ENCODE measurements around the gene SLC25A12.

Gene SLC25A12

DNA sequence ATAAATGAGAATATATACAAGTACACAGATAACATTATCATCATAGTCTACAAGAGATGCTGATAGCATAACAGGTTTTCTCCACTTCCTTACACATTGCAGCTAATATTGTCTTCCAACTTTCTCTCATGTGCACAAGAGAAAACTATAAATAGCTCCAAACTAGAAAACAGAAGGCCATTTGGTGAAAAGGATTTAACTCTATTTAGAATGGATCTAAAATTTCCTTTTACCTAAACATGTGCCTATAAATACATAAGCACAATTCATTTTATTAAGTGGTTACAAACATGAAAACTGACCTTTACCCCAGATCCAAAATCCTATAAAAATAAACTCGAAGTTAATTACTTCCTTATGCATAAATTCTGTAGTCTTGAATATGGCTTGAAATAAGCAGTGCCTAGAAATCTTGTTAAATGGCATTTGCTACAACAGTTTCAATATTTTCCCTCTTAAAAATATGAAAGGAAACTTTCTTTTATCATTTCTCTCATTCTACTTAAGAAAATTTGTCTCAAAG, 41.6 kb downstream of the SLC25A12 start:
- H3K4me3 ChIP-seq (ENCODE audit: low read depth, low read length) = no peak overlapping the region
- no peak overlapping the region for H3K4me2 ChIP-seq (ENCODE audit: low read length)
- H3K14ac ChIP-seq (ENCODE audit: low read length) = no peak overlapping the region
- H3K9me3 ChIP-seq (ENCODE audit: insufficient read depth, low read depth, low read length) = no peaks in the 10 kb centered on the region
- no peak overlapping the region for H2AFZ ChIP-seq (ENCODE audit: insufficient read depth, low read length, poor library complexity)
- no peaks in the 10 kb centered on the region for H3K4me1 ChIP-seq (ENCODE audit: control insufficient read depth in 1 of 2, insufficient read depth in 2 of 2, low read length in 2 of 2)
- no peak overlapping the region for H3K23ac ChIP-seq (ENCODE audit: low read length)
- H3K27ac ChIP-seq (ENCODE audit: low read depth, low read length) = no peak overlapping the region
- WGBS (ENCODE audit: extremely low coverage, insufficient coverage, insufficient read length) = no CpG with 5 or more reads among the region's 1 CpG
- no peaks in the 10 kb centered on the region for H3K79me2 ChIP-seq (ENCODE audit: control insufficient read depth, insufficient read depth, low read length, poor library complexity)
- no peak overlapping the region for H2BK120ac ChIP-seq (ENCODE audit: insufficient read depth, low read length, poor library complexity)
- H3K79me1 ChIP-seq (ENCODE audit: low read length) = no peaks in the 10 kb centered on the region
- H2AK5ac ChIP-seq (ENCODE audit: low read length) = no peak overlapping the region
- H4K12ac ChIP-seq (ENCODE audit: low read depth, low read length) = no peak overlapping the region
- H3K4ac ChIP-seq (ENCODE audit: low read depth, low read length) = no peak overlapping the region
- no peak for DNase-seq
- H3K36me3 ChIP-seq (ENCODE audit: control insufficient read depth in 1 of 2, insufficient read depth in 2 of 2, low read length in 2 of 2) = no peaks in the 10 kb centered on the region
- H3K9ac ChIP-seq (ENCODE audit: low read length) = no peak overlapping the region
- no peak overlapping the region for H3K18ac ChIP-seq (ENCODE audit: low read length)
- H4K91ac ChIP-seq (ENCODE audit: low read depth, low read length) = no peak overlapping the region
- H4K8ac ChIP-seq (ENCODE audit: low read depth, low read length) = no peak overlapping the region
- H3K27me3 ChIP-seq (ENCODE audit: insufficient read depth, low read length) = no peaks in the 10 kb centered on the region
- H2BK5ac ChIP-seq (ENCODE audit: low read depth, low read length, poor library complexity) = no peak overlapping the region
- H2BK12ac ChIP-seq (ENCODE audit: low read length) = no peak overlapping the region

DNA sequence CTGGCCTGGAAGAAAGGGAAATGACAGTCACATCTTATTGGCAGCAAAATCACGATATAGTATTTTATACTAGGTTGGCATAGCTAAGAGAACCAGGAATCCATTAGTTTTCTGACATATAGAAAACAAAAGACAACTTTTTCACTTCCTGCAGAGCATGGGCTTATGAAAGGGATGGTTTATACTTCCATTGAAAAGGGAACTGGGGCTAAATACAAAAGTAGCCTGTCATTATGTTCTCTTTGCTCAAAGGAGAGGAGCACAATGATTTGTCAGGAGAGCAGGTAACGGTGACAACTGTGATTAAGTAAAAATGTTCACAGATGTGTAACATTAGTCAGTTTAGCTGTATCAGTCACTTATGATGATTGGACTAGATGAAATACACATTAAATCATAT, 46.4 kb downstream of the SLC25A12 start:
- no CpG with 5 or more reads among the region's 2 CpGs for WGBS (ENCODE audit: extremely low coverage, insufficient coverage, insufficient read length)
- H3K27me3 ChIP-seq (ENCODE audit: insufficient read depth, low read length) = no peaks in the 10 kb centered on the region
- no peak overlapping the region for H3K14ac ChIP-seq (ENCODE audit: low read length)

DNA sequence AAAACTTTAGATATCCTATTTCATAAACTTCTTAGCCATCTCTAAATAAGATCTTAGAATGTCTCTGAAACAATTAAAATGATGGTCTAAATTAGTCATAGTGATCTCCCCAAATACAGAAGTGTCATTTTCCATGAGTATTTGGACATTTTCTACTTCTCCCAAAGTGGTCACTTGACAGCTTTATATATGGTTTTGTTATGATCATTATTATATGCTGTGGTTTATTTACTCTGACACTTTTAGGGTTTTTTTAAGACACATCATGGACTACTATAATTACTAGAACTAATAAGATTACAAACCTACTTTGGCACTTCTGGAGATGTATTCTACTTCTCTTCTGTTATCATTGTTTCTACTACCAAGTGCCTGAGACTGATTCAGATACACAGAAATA, 47.1 kb downstream of the SLC25A12 start:
- Histone ChIP-seq H3K4ac (ENCODE audit: low read depth, low read length) (no peak overlapping the region), H3K23ac (ENCODE audit: low read length) (no peak overlapping the region), H3K79me1 (ENCODE audit: low read length) (no peaks in the 10 kb centered on the region), H2BK12ac (ENCODE audit: low read length) (no peak overlapping the region), H2BK5ac (ENCODE audit: low read depth, low read length, poor library complexity) (no peak overlapping the region), H3K9me3 (ENCODE audit: insufficient read depth, low read depth, low read length) (no peaks in the 10 kb centered on the region), H4K12ac (ENCODE audit: low read depth, low read length) (no peak overlapping the region), H3K18ac (ENCODE audit: low read length) (no peak overlapping the region), H2AK5ac (ENCODE audit: low read length) (no peak overlapping the region), H3K14ac (ENCODE audit: low read length) (no peak overlapping the region), H3K79me2 (ENCODE audit: control insufficient read depth, insufficient read depth, low read length, poor library complexity) (no peaks in the 10 kb centered on the region), H3K9ac (ENCODE audit: low read length) (no peak overlapping the region), H3K27me3 (ENCODE audit: insufficient read depth, low read length) (no peaks in the 10 kb centered on the region), H4K91ac (ENCODE audit: low read depth, low read length) (no peak overlapping the region), H3K4me2 (ENCODE audit: low read length) (no peak overlapping the region), H3K4me1 (ENCODE audit: control insufficient read depth in 1 of 2, insufficient read depth in 2 of 2, low read length in 2 of 2) (no peaks in the 10 kb centered on the region), H3K36me3 (ENCODE audit: control insufficient read depth in 1 of 2, insufficient read depth in 2 of 2, low read length in 2 of 2) (no peaks in the 10 kb centered on the region), H2AFZ (ENCODE audit: insufficient read depth, low read length, poor library complexity) (no peak overlapping the region), H3K27ac (ENCODE audit: low read depth, low read length) (no peak overlapping the region), H3K4me3 (ENCODE audit: low read depth, low read length) (no peak overlapping the region), H2BK120ac (ENCODE audit: insufficient read depth, low read length, poor library complexity) (no peak overlapping the region), H4K8ac (ENCODE audit: low read depth, low read length) (no peak overlapping the region)
- DNase-seq = no peak

More for the DNA sequence above, 46.4 kb downstream of the SLC25A12 start:
- no peak overlapping the region for H2BK120ac ChIP-seq (ENCODE audit: insufficient read depth, low read length, poor library complexity)
- no peaks in the 10 kb centered on the region for H3K9me3 ChIP-seq (ENCODE audit: insufficient read depth, low read depth, low read length)
- no peaks in the 10 kb centered on the region for H3K4me1 ChIP-seq (ENCODE audit: control insufficient read depth in 1 of 2, insufficient read depth in 2 of 2, low read length in 2 of 2)
- H3K4me2 ChIP-seq (ENCODE audit: low read length) = no peak overlapping the region
- no peak overlapping the region for H2AK5ac ChIP-seq (ENCODE audit: low read length)
- H3K4me3 ChIP-seq (ENCODE audit: low read depth, low read length) = no peak overlapping the region
- no peak overlapping the region for H2BK12ac ChIP-seq (ENCODE audit: low read length)
- no peaks in the 10 kb centered on the region for H3K79me1 ChIP-seq (ENCODE audit: low read length)
- no peak overlapping the region for H4K8ac ChIP-seq (ENCODE audit: low read depth, low read length)
- H3K79me2 ChIP-seq (ENCODE audit: control insufficient read depth, insufficient read depth, low read length, poor library complexity) = no peaks in the 10 kb centered on the region
- no peak overlapping the region for H3K9ac ChIP-seq (ENCODE audit: low read length)
- no peak overlapping the region for H3K4ac ChIP-seq (ENCODE audit: low read depth, low read length)
- H3K23ac ChIP-seq (ENCODE audit: low read length) = no peak overlapping the region
- no peak for DNase-seq
- H2BK5ac ChIP-seq (ENCODE audit: low read depth, low read length, poor library complexity) = no peak overlapping the region
- H4K91ac ChIP-seq (ENCODE audit: low read depth, low read length) = no peak overlapping the region
- H3K27ac ChIP-seq (ENCODE audit: low read depth, low read length) = no peak overlapping the region
- H4K12ac ChIP-seq (ENCODE audit: low read depth, low read length) = no peak overlapping the region
- no peak overlapping the region for H3K18ac ChIP-seq (ENCODE audit: low read length)
- no peaks in the 10 kb centered on the region for H3K36me3 ChIP-seq (ENCODE audit: control insufficient read depth in 1 of 2, insufficient read depth in 2 of 2, low read length in 2 of 2)
- no peak overlapping the region for H2AFZ ChIP-seq (ENCODE audit: insufficient read depth, low read length, poor library complexity)

DNA sequence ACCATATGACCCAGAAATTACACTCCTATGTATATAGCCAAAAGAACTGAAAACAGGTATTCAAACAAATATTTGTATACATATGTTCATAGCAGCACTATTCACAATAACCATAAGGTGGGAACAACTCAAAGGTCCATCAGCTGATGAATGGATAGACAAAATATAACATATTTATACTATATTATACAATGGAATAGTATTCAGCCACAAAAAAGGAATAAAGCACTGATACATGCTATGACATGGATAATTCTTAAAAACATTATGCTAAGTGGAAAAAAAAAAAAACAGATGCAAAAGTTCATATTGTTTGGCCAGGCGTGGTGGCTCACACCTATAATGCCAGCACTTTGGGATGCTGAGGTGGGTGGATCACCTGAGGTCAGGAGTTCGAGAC, 52.0 kb downstream of the SLC25A12 start:
- H3K14ac ChIP-seq (ENCODE audit: low read length) = no peak overlapping the region
- H3K18ac ChIP-seq (ENCODE audit: low read length) = no peak overlapping the region
- H3K27ac ChIP-seq (ENCODE audit: low read depth, low read length) = no peak overlapping the region
- H2BK12ac ChIP-seq (ENCODE audit: low read length) = no peak overlapping the region
- whole genome bisulfite sequencing (ENCODE audit: extremely low coverage, insufficient coverage, insufficient read length) = no CpG with 5 or more reads among the region's 2 CpGs
- H3K27me3 ChIP-seq (ENCODE audit: insufficient read depth, low read length) = no peaks in the 10 kb centered on the region
- H2BK5ac ChIP-seq (ENCODE audit: low read depth, low read length, poor library complexity) = no peak overlapping the region
- DNase-seq = no peak
- no peak overlapping the region for H4K8ac ChIP-seq (ENCODE audit: low read depth, low read length)
- no peak overlapping the region for H4K12ac ChIP-seq (ENCODE audit: low read depth, low read length)
- H3K36me3 ChIP-seq (ENCODE audit: control insufficient read depth in 1 of 2, insufficient read depth in 2 of 2, low read length in 2 of 2) = no peaks in the 10 kb centered on the region
- no peak overlapping the region for H2BK120ac ChIP-seq (ENCODE audit: insufficient read depth, low read length, poor library complexity)
- no peak overlapping the region for H2AK5ac ChIP-seq (ENCODE audit: low read length)
- H2AFZ ChIP-seq (ENCODE audit: insufficient read depth, low read length, poor library complexity) = no peak overlapping the region
- no peaks in the 10 kb centered on the region for H3K4me1 ChIP-seq (ENCODE audit: control insufficient read depth in 1 of 2, insufficient read depth in 2 of 2, low read length in 2 of 2)
- H3K4me3 ChIP-seq (ENCODE audit: low read depth, low read length) = no peak overlapping the region
- H3K9ac ChIP-seq (ENCODE audit: low read length) = no peak overlapping the region
- no peaks in the 10 kb centered on the region for H3K79me2 ChIP-seq (ENCODE audit: control insufficient read depth, insufficient read depth, low read length, poor library complexity)
- H3K9me3 ChIP-seq (ENCODE audit: insufficient read depth, low read depth, low read length) = no peaks in the 10 kb centered on the region
- H3K4ac ChIP-seq (ENCODE audit: low read depth, low read length) = no peak overlapping the region
- no peak overlapping the region for H3K23ac ChIP-seq (ENCODE audit: low read length)
- no peak overlapping the region for H4K91ac ChIP-seq (ENCODE audit: low read depth, low read length)
- no peak overlapping the region for H3K4me2 ChIP-seq (ENCODE audit: low read length)
- no peaks in the 10 kb centered on the region for H3K79me1 ChIP-seq (ENCODE audit: low read length)

Measured in trophoblast cell (in vitro differentiated cells and primary cell).